Esophagus squamous epithelium (tissue), 5 donors: ENCODE results near the gene RNF115. TPM values are rescaled to one million over a fixed set of nuclear protein-coding genes. Genes with fewer than 3 reads are reported as not detected.

ENCODE experiments used
- DNase-seq: peaks from one replicate; lab custom pipeline; 2025; lab: John Stamatoyannopoulos, UW
- H3K27ac ChIP-seq, 4 donors: fragments of 200-600 bp; sonication (generic); one replicate each; pipeline ENCODE4 v1.5.1; 2016 to 2019; ENCODE audit warnings: mild to moderate bottlenecking in 1 of 4
- H3K27me3 ChIP-seq, 4 donors: fragments of 200-600 bp; sonication (generic); 1 replicate in 3 of 4; 2 replicates in 1 of 4; pipeline versions ENCODE4 v1.5.1 to v1.6.0; 2017 to 2021; ENCODE audit warnings: antibody characterized with exemption in 1 of 4
- H3K36me3 ChIP-seq, 3 donors: fragments of 200-600 bp; sonication (generic); one replicate each; pipeline ENCODE4 v1.5.1; 2016 to 2019
- H3K4me1 ChIP-seq, 3 donors: fragments of 200-600 bp; sonication (generic); one replicate each; pipeline ENCODE4 v1.5.1; 2017 to 2019
- H3K4me3 ChIP-seq, 4 donors: fragments of 200-600 bp; sonication (generic); 1 replicate in 3 of 4; 2 replicates in 1 of 4; pipeline ENCODE4 v1.5.1; 2016 to 2019; ENCODE audit warnings: mild to moderate bottlenecking in 2 of 4, moderate library complexity in 1 of 4
- H3K9me3 ChIP-seq, 3 donors: fragments of 200-600 bp; sonication (generic); one replicate each; pipeline ENCODE4 v1.5.1; 2016 to 2019
- POLR2A ChIP-seq, 4 donors: fragments of 450-650 bp; IDR thresholded peaks; one replicate each; pipeline ENCODE4 v1.6.1; 2017; ENCODE audit warnings: antibody characterized with exemption in 4 of 4, mild to moderate bottlenecking in 4 of 4, moderate library complexity in 3 of 4
- WGBS, 2 donors: methylation state at CpG; one replicate each; pipeline ENCODE4 v1.1.5; 2018; 5-methylcytosine and 5-hydroxymethylcytosine counted together
- intact Hi-C: fragments of 100-400 bp; cut with DNase I; formaldehyde crosslinking; loops from one replicate; pipeline ENCODE4 v1.15.0; 2022
- total RNA-seq, 4 donors: library from RNA; depleted of rRNA; stranded (reverse); fragments of >200 nt; gene quantifications; one replicate each; pipeline ENCODE4 v1.1.0, GENCODE V29; 2016
- TF ChIP-seq, protein P1 (sequence below), 6 experiments: fragments of 450-650 bp in 4 of 6; fragments of 200-600 bp in 2 of 6; sonication (generic) in 2 of 6; IDR thresholded peaks; one replicate each; pipeline ENCODE4 v1.5.1; 2016 to 2019; ENCODE audit warnings: antibody characterized with exemption in 6 of 6, mild to moderate bottlenecking in 4 of 6, moderate library complexity in 4 of 6
- donor health status: DM: yes; HTN: yes; CAD: no.

Gene RNF115
- total RNA-seq, 4 donors from 2014 or later = 4.3 to 17.5 (median 6.1) TPM

DNA sequence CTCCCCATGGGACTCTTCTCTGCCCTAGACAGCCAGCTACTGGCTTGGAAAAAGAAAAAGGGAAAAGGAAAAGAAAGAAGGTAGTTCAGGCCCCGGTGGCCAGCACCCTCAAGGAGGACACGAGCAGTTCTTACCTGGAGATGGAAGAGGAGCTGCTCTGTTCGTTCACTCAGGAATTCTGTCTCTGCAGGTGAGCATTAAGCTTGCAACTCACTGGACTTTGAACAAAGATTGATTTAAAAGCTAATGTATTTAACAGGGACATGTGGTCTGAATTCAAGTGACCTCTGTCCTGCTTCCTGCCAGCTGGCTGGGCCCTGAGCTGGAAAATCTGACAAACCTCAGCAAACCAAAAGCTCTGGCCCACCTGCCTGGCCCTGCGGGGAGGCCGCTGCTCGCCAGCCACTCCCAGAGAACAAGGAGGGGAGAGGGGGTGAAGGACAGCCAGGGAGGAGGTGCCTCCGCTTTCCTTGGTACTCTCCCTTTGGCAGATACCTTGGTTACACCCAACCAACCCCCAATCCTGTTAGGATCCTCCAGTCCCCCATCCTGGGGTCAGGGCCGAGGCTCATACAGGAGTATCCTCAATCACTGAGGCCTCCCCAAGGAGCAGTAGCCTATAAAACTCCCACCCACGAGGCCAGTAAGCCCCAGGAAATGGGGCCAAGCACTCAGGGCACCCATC, 116.6 kb downstream of the RNF115 start, which contains the start of gene PDZK1:
TSS of gene PDZK1 (minus strand) at position 186 of the 685 bp plus-strand sequence. CDS start 19,347 bp downstream, outside the sequence.
- TF ChIP-seq POLR2A (IDR thresholded peaks at IDR 0.05) = no peak
- TF ChIP-seq, protein P1, sequence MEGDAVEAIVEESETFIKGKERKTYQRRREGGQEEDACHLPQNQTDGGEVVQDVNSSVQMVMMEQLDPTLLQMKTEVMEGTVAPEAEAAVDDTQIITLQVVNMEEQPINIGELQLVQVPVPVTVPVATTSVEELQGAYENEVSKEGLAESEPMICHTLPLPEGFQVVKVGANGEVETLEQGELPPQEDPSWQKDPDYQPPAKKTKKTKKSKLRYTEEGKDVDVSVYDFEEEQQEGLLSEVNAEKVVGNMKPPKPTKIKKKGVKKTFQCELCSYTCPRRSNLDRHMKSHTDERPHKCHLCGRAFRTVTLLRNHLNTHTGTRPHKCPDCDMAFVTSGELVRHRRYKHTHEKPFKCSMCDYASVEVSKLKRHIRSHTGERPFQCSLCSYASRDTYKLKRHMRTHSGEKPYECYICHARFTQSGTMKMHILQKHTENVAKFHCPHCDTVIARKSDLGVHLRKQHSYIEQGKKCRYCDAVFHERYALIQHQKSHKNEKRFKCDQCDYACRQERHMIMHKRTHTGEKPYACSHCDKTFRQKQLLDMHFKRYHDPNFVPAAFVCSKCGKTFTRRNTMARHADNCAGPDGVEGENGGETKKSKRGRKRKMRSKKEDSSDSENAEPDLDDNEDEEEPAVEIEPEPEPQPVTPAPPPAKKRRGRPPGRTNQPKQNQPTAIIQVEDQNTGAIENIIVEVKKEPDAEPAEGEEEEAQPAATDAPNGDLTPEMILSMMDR (IDR thresholded peaks at IDR 0.05) = no peak
- Histone ChIP-seq H3K4me3 (no peak within 1 kb of the TSS), H3K9me3 (no peaks in the 10 kb centered on the region), H3K27ac (no peak within 1 kb of the TSS), H3K4me1 (peaks cover 0 to 5% (median 0%) of the 10 kb centered on the region in 3 donors), H3K36me3 (no peaks in the 10 kb centered on the region), H3K27me3 (no peaks in the 10 kb centered on the region)
- 74 to 79% methylated on average over 5 to 9 of the region's 9 CpGs for WGBS, 2 donors
- no peak for DNase-seq
- intact Hi-C loops = no loop called here

GRCh38 chr1:145706086-145706664, 117.7 kb downstream of the RNF115 start:
- no peaks in the 10 kb centered on the region for H3K27me3 ChIP-seq
- no peak overlapping the region for H3K4me3 ChIP-seq
- intact Hi-C loops = no loop called here
- DNase-seq = no peak
- whole genome bisulfite sequencing, 2 donors = 38 to 57% methylated on average over 1 to 2 of the region's 2 CpGs
- H3K27ac ChIP-seq = no peak overlapping the region
- no peaks in the 10 kb centered on the region for H3K9me3 ChIP-seq
- no peaks in the 10 kb centered on the region for H3K36me3 ChIP-seq
- peaks cover 0 to 5% (median 0%) of the 10 kb centered on the region in 3 donors for H3K4me1 ChIP-seq
- TF ChIP-seq, protein P1 (IDR thresholded peaks at IDR 0.05) = no peak
- TF ChIP-seq POLR2A (IDR thresholded peaks at IDR 0.05) = no peak

GRCh38 chr1:145705622-145706021, 118.3 kb downstream of the RNF115 start:
- Histone ChIP-seq H3K9me3 (no peaks in the 10 kb centered on the region), H3K36me3 (no peaks in the 10 kb centered on the region), H3K27me3 (no peaks in the 10 kb centered on the region), H3K4me1 (peaks cover 0 to 5% (median 0%) of the 10 kb centered on the region in 3 donors), H3K27ac (no peak overlapping the region), H3K4me3 (no peak overlapping the region)
- intact Hi-C loops = no loop called here
- TF ChIP-seq, protein P1 (IDR thresholded peaks at IDR 0.05) = no peak
- TF ChIP-seq POLR2A (IDR thresholded peaks at IDR 0.05) = no peak
- DNase-seq = no peak
- WGBS, 2 donors = 83 to 89% methylated on average over 7 of the region's 7 CpGs

DNA sequence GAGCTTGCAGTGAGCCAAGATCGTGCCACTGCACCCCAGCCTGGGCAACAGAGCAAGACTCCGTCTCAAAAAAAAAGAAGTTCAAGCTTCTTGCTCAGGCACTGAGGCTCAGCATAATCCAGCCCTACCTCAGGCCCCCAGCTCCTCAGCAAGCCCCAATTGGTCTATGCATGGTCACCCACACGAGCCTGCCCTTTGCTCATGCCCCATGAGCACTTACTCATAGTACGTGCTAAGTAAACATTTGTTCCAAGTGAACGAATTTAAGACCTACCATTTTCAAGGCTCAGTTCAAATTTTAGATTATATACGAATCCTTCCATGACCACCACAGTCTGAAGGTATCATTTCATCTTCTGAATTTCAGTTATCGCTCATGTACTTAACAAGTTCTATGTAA, 121.1 kb downstream of the RNF115 start:
- intact Hi-C loops = no loop called here
- H3K27ac ChIP-seq = no peak overlapping the region
- 81 to 84% methylated on average over 7 of the region's 7 CpGs for WGBS, 2 donors

More for the DNA sequence above, 121.1 kb downstream of the RNF115 start:
- no peaks in the 10 kb centered on the region for H3K36me3 ChIP-seq
- no peaks in the 10 kb centered on the region for H3K27me3 ChIP-seq
- DNase-seq = no peak
- no peaks in the 10 kb centered on the region for H3K9me3 ChIP-seq
- peaks cover 0 to 5% (median 0%) of the 10 kb centered on the region in 3 donors for H3K4me1 ChIP-seq
- TF ChIP-seq, protein P1 (IDR thresholded peaks at IDR 0.05) = no peak
- TF ChIP-seq POLR2A (IDR thresholded peaks at IDR 0.05) = no peak
- H3K4me3 ChIP-seq = no peak overlapping the region
